WTC11 (cell line): ENCODE results near the gene RNPS1. TPM values are rescaled to one million over a fixed set of nuclear protein-coding genes. Genes with fewer than 3 reads are reported as not detected.

ENCODE experiments used
- ATAC-seq: fragments of 200-7000 bp; cut with Tn5 transposase; 2 replicates; pipeline ENCODE4 v1.10.0; 2021; ENCODE audit warnings: mild to moderate bottlenecking, moderate library complexity
- CTCF ChIA-PET: fragments of 300-600 bp; sonication (Branson Sonifier 250); formaldehyde crosslinking; loops from one replicate; lab custom pipeline; 2021; ENCODE audit warnings: antibody characterized with exemption; lab: Charles Lee
- POLR2A ChIA-PET: fragments of 350-600 bp; sonication (Branson Sonifier 250); formaldehyde crosslinking; loops from one replicate; lab custom pipeline; 2021; ENCODE audit warnings: antibody characterized with exemption; lab: Charles Lee
- DNase-seq: peaks from one replicate; pipeline ENCODE4 v3.0.0; 2021; ENCODE audit warnings: low spot score
- H3K27ac Mint-ChIP-seq: 2 replicates; pipeline ENCODE4 v1.8.0; 2021; ENCODE audit warnings: mixed read lengths
- H3K27me3 Mint-ChIP-seq: 2 replicates; pipeline ENCODE4 v1.8.0; 2021; ENCODE audit warnings: low read depth, mild to moderate bottlenecking, moderate library complexity, mixed read lengths
- H3K36me3 Mint-ChIP-seq: 2 replicates; pipeline ENCODE4 v1.8.0; 2021; ENCODE audit warnings: mixed read lengths
- H3K4me1 Mint-ChIP-seq: 2 replicates; pipeline ENCODE4 v1.8.0; 2022; ENCODE audit warnings: mixed read lengths
- H3K4me3 Mint-ChIP-seq: 2 replicates; pipeline ENCODE4 v1.8.0; 2021; ENCODE audit warnings: mild to moderate bottlenecking, moderate library complexity, mixed read lengths
- H3K9me3 Mint-ChIP-seq: 2 replicates; pipeline ENCODE4 v1.8.0; 2021; ENCODE audit warnings: mixed read lengths
- ARID4B ChIP-seq: sonication (generic); formaldehyde crosslinking; IDR thresholded peaks from 2 replicates; pipeline ENCODE4 v1.8.0; 2023; ENCODE audit warnings: missing genetic modification reagents, mild to moderate bottlenecking, borderline replicate concordance
- ATF2 ChIP-seq: sonication (generic); formaldehyde crosslinking; IDR thresholded peaks from 2 replicates; pipeline ENCODE4 v1.8.1; 2022; ENCODE audit warnings: low read depth, missing genetic modification reagents, borderline replicate concordance
- E2F5 ChIP-seq: sonication (generic); formaldehyde crosslinking; IDR thresholded peaks from 2 replicates; pipeline ENCODE4 v1.8.1; 2022; ENCODE audit warnings: mild to moderate bottlenecking, moderate library complexity, missing genetic modification reagents
- EMX1 ChIP-seq: fragments of 250-450 bp; sonication (Bioruptor Pico); IDR thresholded peaks from 2 replicates; pipeline ENCODE4 v1.8.0; 2021; ENCODE audit warnings: mild to moderate bottlenecking
- FOXP4 ChIP-seq: sonication (generic); formaldehyde crosslinking; IDR thresholded peaks from 2 replicates; pipeline ENCODE4 v1.8.0; 2022; ENCODE audit warnings: mild to moderate bottlenecking, missing genetic modification reagents
- JUN ChIP-seq: sonication (generic); formaldehyde crosslinking; IDR thresholded peaks from 2 replicates; pipeline ENCODE4 v1.8.0; 2023; ENCODE audit warnings: mild to moderate bottlenecking, missing genetic modification reagents
- RORB ChIP-seq: fragments of 250-450 bp; sonication (Bioruptor Pico); IDR thresholded peaks from 2 replicates; pipeline ENCODE4 v1.9.0; 2021; ENCODE audit warnings: mild to moderate bottlenecking
- SP1 ChIP-seq: sonication (generic); formaldehyde crosslinking; conservative IDR thresholded peaks from 2 replicates; pipeline ENCODE4 v1.8.1; 2022; ENCODE audit warnings: missing genetic modification reagents
- STAT6 ChIP-seq: sonication (generic); formaldehyde crosslinking; conservative IDR thresholded peaks from 2 replicates; pipeline ENCODE4 v1.8.1; 2023; ENCODE audit warnings: mild to moderate bottlenecking, low read depth, missing genetic modification reagents, moderate library complexity
- USF2 ChIP-seq: sonication (generic); formaldehyde crosslinking; IDR thresholded peaks from 2 replicates; pipeline ENCODE4 v1.8.1; 2023; ENCODE audit warnings: mild to moderate bottlenecking, missing genetic modification reagents, moderate library complexity
- ZNF423 ChIP-seq: fragments of 250-450 bp; sonication (Bioruptor Pico); IDR thresholded peaks from 2 replicates; pipeline ENCODE4 v2.1.2; 2022; ENCODE audit warnings: mild to moderate bottlenecking, moderate library complexity
- total RNA-seq: library from RNA; stranded (reverse); gene quantifications from 3 replicates; pipeline ENCODE4 v1.2.3, GENCODE V29; 2021

Gene RNPS1
- total RNA-seq, 1 experiment from 2014 or later: 331 TPM

- TF ChIP-seq ARID4B (CRISPR knock-in tag) (peak; percentile 60; the same call in 1 of the 2 replicates), USF2 (peak; percentile 36; the same call in 1 of the 2 replicates), FOXP4 (CRISPR knock-in tag) (peak; percentile 89), RORB (CRISPR knock-in tag) (no peak)
Measured at GRCh38 chr16:2223221-2223941, 44.5 kb downstream of the RNPS1 start, which contains the start of gene E4F1 (continued).

GRCh38 chr16:2216330-2216729 is 51.6 kb downstream of the RNPS1 start:
- Mint-ChIP-seq H3K9me3 (no peaks in the 10 kb centered on the region), H3K27me3 (no peaks in the 10 kb centered on the region), H3K36me3 (peaks cover 11% of the 10 kb centered on the region), H3K4me1 (peaks cover 19% of the 10 kb centered on the region), H3K27ac (no peak overlapping the region), H3K4me3 (peak overlapping the region; percentile 83)
- DNase-seq (no peak), ATAC-seq (no peak)
- ChIA-PET POLR2A (interaction anchor here (1.4 kb wide), 1 partner anchor 35 kb away, joined by 3 read pairs; the partner anchor contains the start of gene ECI1), CTCF (interaction anchor here (2.8 kb wide), 1 partner anchor 21 kb away, joined by 30 read pairs; the partner anchor contains the start of gene CASKIN1)
- no peak for TF ChIP-seq E2F5
- no peak for TF ChIP-seq STAT6 (CRISPR knock-in tag)
- TF ChIP-seq FOXP4 (CRISPR knock-in tag): no peak
- TF ChIP-seq ATF2 (CRISPR knock-in tag): no peak
- TF ChIP-seq EMX1 (CRISPR knock-in tag): no peak
- TF ChIP-seq SP1 (CRISPR knock-in tag): no peak
- TF ChIP-seq JUN: no peak
- no peak for TF ChIP-seq ZNF423 (CRISPR knock-in tag)
